WTC11 (cell line): Measurements from ENCODE around the gene RGS6. TPM values are rescaled to one million over a fixed set of nuclear protein-coding genes. Genes with fewer than 3 reads are reported as not detected.

Source experiments
- ATAC-seq: fragments of 200-7000 bp; cut with Tn5 transposase; 2 replicates; pipeline ENCODE4 v1.10.0; 2021; ENCODE audit warnings: mild to moderate bottlenecking, moderate library complexity
- CTCF ChIA-PET: fragments of 300-600 bp; sonication (Branson Sonifier 250); formaldehyde crosslinking; loops from one replicate; lab custom pipeline; 2021; ENCODE audit warnings: antibody characterized with exemption; lab: Charles Lee
- POLR2A ChIA-PET: fragments of 350-600 bp; sonication (Branson Sonifier 250); formaldehyde crosslinking; loops from one replicate; lab custom pipeline; 2021; ENCODE audit warnings: antibody characterized with exemption; lab: Charles Lee
- DNase-seq: peaks from one replicate; pipeline ENCODE4 v3.0.0; 2021; ENCODE audit warnings: low spot score
- H3K27ac Mint-ChIP-seq: 2 replicates; pipeline ENCODE4 v1.8.0; 2021; ENCODE audit warnings: mixed read lengths
- H3K27me3 Mint-ChIP-seq: 2 replicates; pipeline ENCODE4 v1.8.0; 2021; ENCODE audit warnings: low read depth, mild to moderate bottlenecking, moderate library complexity, mixed read lengths
- H3K36me3 Mint-ChIP-seq: 2 replicates; pipeline ENCODE4 v1.8.0; 2021; ENCODE audit warnings: mixed read lengths
- H3K4me1 Mint-ChIP-seq: 2 replicates; pipeline ENCODE4 v1.8.0; 2022; ENCODE audit warnings: mixed read lengths
- H3K4me3 Mint-ChIP-seq: 2 replicates; pipeline ENCODE4 v1.8.0; 2021; ENCODE audit warnings: mild to moderate bottlenecking, moderate library complexity, mixed read lengths
- H3K9me3 Mint-ChIP-seq: 2 replicates; pipeline ENCODE4 v1.8.0; 2021; ENCODE audit warnings: mixed read lengths
- ATF6 ChIP-seq: sonication (generic); formaldehyde crosslinking; IDR thresholded peaks from 2 replicates; pipeline ENCODE4 v1.8.1; 2023; ENCODE audit warnings: mild to moderate bottlenecking, missing genetic modification reagents
- CREB1 ChIP-seq: sonication (generic); formaldehyde crosslinking; IDR thresholded peaks from 2 replicates; pipeline ENCODE4 v1.8.0; 2023; ENCODE audit warnings: mild to moderate bottlenecking, missing genetic modification reagents
- ERG ChIP-seq: fragments of 250-450 bp; sonication (Bioruptor Pico); IDR thresholded peaks from 2 replicates; pipeline ENCODE4 v1.8.0; 2021; ENCODE audit warnings: mild to moderate bottlenecking
- ETV6 ChIP-seq: sonication (generic); formaldehyde crosslinking; IDR thresholded peaks from 2 replicates; pipeline ENCODE4 v1.8.1; 2022; ENCODE audit warnings: mild to moderate bottlenecking, missing genetic modification reagents
- FOXJ3 ChIP-seq: sonication (generic); formaldehyde crosslinking; IDR thresholded peaks from 2 replicates; pipeline ENCODE4 v1.9.0; 2021; ENCODE audit warnings: missing genetic modification reagents, mild to moderate bottlenecking, borderline replicate concordance
- IRF1 ChIP-seq: sonication (generic); formaldehyde crosslinking; IDR thresholded peaks from 2 replicates; pipeline ENCODE4 v1.8.0; 2023; ENCODE audit warnings: missing genetic modification reagents
- IRF2 ChIP-seq: sonication (generic); formaldehyde crosslinking; IDR thresholded peaks from 2 replicates; pipeline ENCODE4 v1.8.0; 2022; ENCODE audit warnings: low read depth, missing genetic modification reagents, borderline replicate concordance
- JUN ChIP-seq: sonication (generic); formaldehyde crosslinking; IDR thresholded peaks from 2 replicates; pipeline ENCODE4 v1.8.0; 2023; ENCODE audit warnings: mild to moderate bottlenecking, missing genetic modification reagents
- MAX ChIP-seq: sonication (generic); formaldehyde crosslinking; IDR thresholded peaks from 2 replicates; pipeline ENCODE4 v1.8.0; 2022; ENCODE audit warnings: mild to moderate bottlenecking, missing genetic modification reagents
- NFATC4 ChIP-seq: fragments of 250-450 bp; sonication (Bioruptor Pico); IDR thresholded peaks from 2 replicates; pipeline ENCODE4 v1.9.0; 2021; ENCODE audit warnings: mild to moderate bottlenecking
- NFE2L1 ChIP-seq: sonication (generic); formaldehyde crosslinking; IDR thresholded peaks from 2 replicates; pipeline ENCODE4 v1.8.1; 2023; ENCODE audit warnings: missing genetic modification reagents
- NR1H2 ChIP-seq: sonication (generic); formaldehyde crosslinking; IDR thresholded peaks from 2 replicates; pipeline ENCODE4 v1.9.0; 2021; ENCODE audit warnings: mild to moderate bottlenecking, moderate library complexity, missing genetic modification reagents
- SP1 ChIP-seq: sonication (generic); formaldehyde crosslinking; conservative IDR thresholded peaks from 2 replicates; pipeline ENCODE4 v1.8.1; 2022; ENCODE audit warnings: missing genetic modification reagents
- TCF7 ChIP-seq: sonication (generic); formaldehyde crosslinking; IDR thresholded peaks from 2 replicates; pipeline ENCODE4 v1.8.0; 2022; ENCODE audit warnings: mild to moderate bottlenecking, low read depth, missing genetic modification reagents, moderate library complexity
- TEAD4 ChIP-seq: sonication (generic); formaldehyde crosslinking; IDR thresholded peaks from 2 replicates; pipeline ENCODE4 v1.8.0; 2022; ENCODE audit warnings: mild to moderate bottlenecking, missing genetic modification reagents
- TP53 ChIP-seq: sonication (generic); formaldehyde crosslinking; IDR thresholded peaks from 2 replicates; pipeline ENCODE4 v1.8.1; 2023; ENCODE audit warnings: mild to moderate bottlenecking, missing genetic modification reagents
- ZBTB43 ChIP-seq: sonication (generic); formaldehyde crosslinking; IDR thresholded peaks from 2 replicates; pipeline ENCODE4 v1.8.1; 2023; ENCODE audit warnings: mild to moderate bottlenecking, missing genetic modification reagents
- ZMAT4 ChIP-seq: fragments of 250-450 bp; sonication (Bioruptor Pico); IDR thresholded peaks from 2 replicates; pipeline ENCODE4 v1.9.0; 2021; ENCODE audit warnings: mild to moderate bottlenecking
- ZNF263 ChIP-seq: sonication (generic); formaldehyde crosslinking; IDR thresholded peaks from 2 replicates; pipeline ENCODE4 v1.8.1; 2022; ENCODE audit warnings: low read depth, mild to moderate bottlenecking, moderate library complexity, missing genetic modification reagents
- total RNA-seq: library from RNA; stranded (reverse); gene quantifications from 3 replicates; pipeline ENCODE4 v1.2.3, GENCODE V29; 2021

The RGS6 gene
- total RNA-seq, 1 experiment from 2014 or later = 1.0 TPM

GRCh38 chr14:72600551-72601330, 668.5 kb downstream of the RGS6 start (continued):
- TF ChIP-seq ZBTB43 (no peak), CREB1 (no peak), TCF7 (CRISPR knock-in tag) (no peak), ZNF263 (CRISPR knock-in tag) (peak; percentile 78), FOXJ3 (CRISPR knock-in tag) (no peak), IRF1 (CRISPR knock-in tag) (no peak), TP53 (CRISPR knock-in tag) (no peak), TEAD4 (CRISPR knock-in tag) (no peak)

- peaks cover 6% of the 10 kb centered on the region; the same call in 1 of the 2 replicates for H3K9me3 Mint-ChIP-seq
- no peak for DNase-seq
- H3K4me3 Mint-ChIP-seq = no peak overlapping the region
- H3K27ac Mint-ChIP-seq = no peak overlapping the region
- ChIA-PET POLR2A (no interaction called here), CTCF (interaction anchor here (1.6 kb wide), 1 partner anchor 188 kb away, joined by 3 read pairs; no protein-coding TSS in a partner anchor)
- no peaks in the 10 kb centered on the region for H3K36me3 Mint-ChIP-seq
- peaks cover 29% of the 10 kb centered on the region for H3K4me1 Mint-ChIP-seq
- H3K27me3 Mint-ChIP-seq = no peaks in the 10 kb centered on the region; the same call in 1 of the 2 replicates
- ATAC-seq = no peak
- no peak for TF ChIP-seq ZMAT4 (CRISPR knock-in tag)
- no peak for TF ChIP-seq SP1 (CRISPR knock-in tag)
Observed at GRCh38 chr14:72603639-72604038, 671.4 kb downstream of the RGS6 start.

- no peak for ATAC-seq
- TF ChIP-seq NFATC4 (CRISPR knock-in tag) = no peak
- TF ChIP-seq ERG = no peak
- TF ChIP-seq JUN = no peak
- no peak for TF ChIP-seq IRF2
- no peak for TF ChIP-seq ATF6 (CRISPR knock-in tag)
- TF ChIP-seq MAX (CRISPR knock-in tag) = no peak
- TF ChIP-seq NR1H2 (CRISPR knock-in tag) = no peak
- no peak for TF ChIP-seq ETV6
- TF ChIP-seq NFE2L1 = no peak
- TF ChIP-seq TEAD4 (CRISPR knock-in tag) = no peak
- Mint-ChIP-seq H3K9me3 (peaks cover 8% of the 10 kb centered on the region; the same call in 1 of the 2 replicates), H3K27me3 (no peaks in the 10 kb centered on the region; the same call in 1 of the 2 replicates), H3K36me3 (no peaks in the 10 kb centered on the region), H3K27ac (no peak overlapping the region; the same call in 1 of the 2 replicates), H3K4me1 (peaks cover 29% of the 10 kb centered on the region), H3K4me3 (no peak overlapping the region)
- no peak for DNase-seq
- CTCF ChIA-PET = no interaction called here
- POLR2A ChIA-PET = no interaction called here
Observed at GRCh38 chr14:72604133-72604532, 671.9 kb downstream of the RGS6 start.
